K562 (cell line): ENCODE measurements around the gene KCNMB3. TPM values are rescaled to one million over a fixed set of nuclear protein-coding genes. Genes with fewer than 3 reads are reported as not detected.

ENCODE experiments used
- ATF7 ChIP-seq: fragments of 450-650 bp; IDR thresholded peaks from 2 replicates; pipeline ENCODE4 v1.7.1; 2014; ENCODE audit warnings: mild to moderate bottlenecking, moderate library complexity
- BRD4 ChIP-seq: fragments of 200-600 bp; sonication (generic); IDR thresholded peaks from 2 replicates; pipeline ENCODE4 v1.6.1; 2017; ENCODE audit warnings: inconsistent platforms
- CCNT2 ChIP-seq: IDR thresholded peaks from 2 replicates; pipeline ENCODE4 v1.6.1; 2011; ENCODE audit warnings: borderline replicate concordance, low read depth, mild to moderate bottlenecking, moderate library complexity, mixed read lengths, low read length; ENCODE audit not compliant: insufficient read length; ENCODE audit errors: extremely low read depth
- CHD1 ChIP-seq: fragments of 200-600 bp; sonication (generic); IDR thresholded peaks from one replicate; pipeline ENCODE4 v1.6.1; 2012; ENCODE audit warnings: mild to moderate bottlenecking, moderate library complexity, low read length, inconsistent platforms
- EP400 ChIP-seq: fragments of 450-650 bp; IDR thresholded peaks from 2 replicates; pipeline ENCODE4 v1.6.1; 2017; ENCODE audit warnings: antibody characterized with exemption, mild to moderate bottlenecking, moderate library complexity
- GABPB1 ChIP-seq: sonication (generic); formaldehyde crosslinking; IDR thresholded peaks from 2 replicates; pipeline ENCODE4 v1.8.0; 2022; ENCODE audit warnings: mild to moderate bottlenecking, missing genetic modification reagents
- GATAD2B ChIP-seq: fragments of 450-650 bp; IDR thresholded peaks from 2 replicates; pipeline ENCODE4 v1.6.1; 2017; ENCODE audit warnings: mild to moderate bottlenecking, borderline replicate concordance
- HDAC3 ChIP-seq: fragments of 450-650 bp; IDR thresholded peaks from 2 replicates; pipeline ENCODE4 v1.6.1; 2018; ENCODE audit warnings: borderline replicate concordance, mild to moderate bottlenecking, moderate library complexity; ENCODE audit not compliant: partially characterized antibody
- HMG20A ChIP-seq: fragments of 450-650 bp; formaldehyde crosslinking; conservative IDR thresholded peaks from 2 replicates; pipeline ENCODE4 v1.4.0; 2020; ENCODE audit warnings: mild to moderate bottlenecking, mixed read lengths
- NCOR1 ChIP-seq: fragments of 450-650 bp; IDR thresholded peaks from 2 replicates; pipeline ENCODE4 v1.6.1; 2016; ENCODE audit warnings: mild to moderate bottlenecking, moderate library complexity
- NRF1 ChIP-seq, 2 experiments: fragments of 450-650 bp; IDR thresholded peaks in 1 of 2; conservative IDR thresholded peaks in 1 of 2; 2 replicates each; pipeline ENCODE4 v1.6.1; 2014; ENCODE audit warnings: mild to moderate bottlenecking in 2 of 2
- PTRF ChIP-seq: fragments of 450-650 bp; IDR thresholded peaks from 2 replicates; pipeline ENCODE4 v1.6.1; 2016; ENCODE audit warnings: mild to moderate bottlenecking, missing genetic modification characterization, missing compliant biosample characterization
- SPI1 ChIP-seq: IDR thresholded peaks from 2 replicates; pipeline ENCODE4 v1.6.1; 2011; ENCODE audit warnings: low read depth, low read length, control low read depth, borderline replicate concordance
- ZBED1 ChIP-seq: IDR thresholded peaks from 2 replicates; pipeline ENCODE4 v1.6.1; 2014
- ZNF12 ChIP-seq: sonication (generic); formaldehyde crosslinking; IDR thresholded peaks from 2 replicates; pipeline ENCODE4 v1.4.0; 2020; ENCODE audit warnings: mild to moderate bottlenecking, missing genetic modification reagents
- ZNF239 ChIP-seq: fragments of 250-450 bp; sonication (Bioruptor Pico); IDR thresholded peaks from 2 replicates; pipeline ENCODE4 v1.4.0; 2020; ENCODE audit warnings: mild to moderate bottlenecking
- ZNF445 ChIP-seq: fragments of 250-450 bp; sonication (Bioruptor Pico); IDR thresholded peaks from 2 replicates; pipeline ENCODE4 v1.4.0; 2020; ENCODE audit warnings: low read depth, mild to moderate bottlenecking, moderate library complexity
- ZNF644 ChIP-seq: fragments of 200-800 bp; sonication (Bioruptor generic); IDR thresholded peaks from 2 replicates; pipeline ENCODE4 v1.6.1; 2016; ENCODE audit warnings: low read depth, missing genetic modification characterization, missing compliant biosample characterization
- polyA plus RNA-seq, 8 experiments: library from polyadenylated mRNA; depleted of rRNA in 4 of 8; stranded (reverse) in 5 of 8; unstranded in 3 of 8; fragments of >200 nt; fragmentation: Nextera tagmentation in 2 of 8; fragmentation: Illumina TruSeq in 1 of 8; extraction: Ambion mirVana in 2 of 8; extraction: Trizol in 1 of 8; gene quantifications; 2 replicates each; pipeline versions ENCODE4 v1.2.1 to v1.2.3, GENCODE V29; 2011 to 2014; ENCODE audit warnings: inconsistent platforms in 1 of 8, missing spikeins in 1 of 8
- total RNA-seq, 7 experiments: library from RNA; depleted of rRNA in 6 of 7; stranded (reverse); fragments of >200 nt in 6 of 7; fragmentation: Illumina TruSeq in 2 of 7; extraction: Trizol in 2 of 7; gene quantifications; 2 replicates each; pipeline versions ENCODE4 v1.2.1 to v1.2.3, GENCODE V29; 2011 to 2021; ENCODE audit warnings: low replicate concordance in 1 of 7
- TF ChIP-seq, protein P1 (sequence below): fragments of 250-450 bp; sonication (Bioruptor Pico); IDR thresholded peaks from 2 replicates; pipeline ENCODE4 v1.6.1; 2021; ENCODE audit warnings: mild to moderate bottlenecking
- TF ChIP-seq, protein P2 (sequence below): fragments of 250-450 bp; sonication (Bioruptor Pico); IDR thresholded peaks from 2 replicates; pipeline ENCODE4 v1.4.0; 2020; ENCODE audit warnings: borderline replicate concordance
- TF ChIP-seq, protein P3 (sequence below), 2 experiments: fragments of 450-650 bp; IDR thresholded peaks; 2 replicates each; pipeline ENCODE4 v1.6.1; 2016
- TF ChIP-seq, protein P4 (sequence below), 3 experiments: fragments of 200-800 bp in 1 of 3; sonication (Bioruptor generic) in 1 of 3; sonication (generic) in 1 of 3; formaldehyde crosslinking in 1 of 3; IDR thresholded peaks; 2 replicates each; pipeline versions ENCODE4 v1.6.1 to v1.8.0; 2016 to 2022; ENCODE audit warnings: mild to moderate bottlenecking in 2 of 3, missing compliant biosample characterization in 2 of 3, missing genetic modification characterization in 2 of 3, missing genetic modification reagents in 1 of 3

The KCNMB3 gene
- total and polyA plus RNA-seq, 9 of the 15 experiments (the other 6 are each of a cell fraction or from before 2014, with no cell fraction given), result 7.0 to 21.1 (median 14.3) TPM

DNA sequence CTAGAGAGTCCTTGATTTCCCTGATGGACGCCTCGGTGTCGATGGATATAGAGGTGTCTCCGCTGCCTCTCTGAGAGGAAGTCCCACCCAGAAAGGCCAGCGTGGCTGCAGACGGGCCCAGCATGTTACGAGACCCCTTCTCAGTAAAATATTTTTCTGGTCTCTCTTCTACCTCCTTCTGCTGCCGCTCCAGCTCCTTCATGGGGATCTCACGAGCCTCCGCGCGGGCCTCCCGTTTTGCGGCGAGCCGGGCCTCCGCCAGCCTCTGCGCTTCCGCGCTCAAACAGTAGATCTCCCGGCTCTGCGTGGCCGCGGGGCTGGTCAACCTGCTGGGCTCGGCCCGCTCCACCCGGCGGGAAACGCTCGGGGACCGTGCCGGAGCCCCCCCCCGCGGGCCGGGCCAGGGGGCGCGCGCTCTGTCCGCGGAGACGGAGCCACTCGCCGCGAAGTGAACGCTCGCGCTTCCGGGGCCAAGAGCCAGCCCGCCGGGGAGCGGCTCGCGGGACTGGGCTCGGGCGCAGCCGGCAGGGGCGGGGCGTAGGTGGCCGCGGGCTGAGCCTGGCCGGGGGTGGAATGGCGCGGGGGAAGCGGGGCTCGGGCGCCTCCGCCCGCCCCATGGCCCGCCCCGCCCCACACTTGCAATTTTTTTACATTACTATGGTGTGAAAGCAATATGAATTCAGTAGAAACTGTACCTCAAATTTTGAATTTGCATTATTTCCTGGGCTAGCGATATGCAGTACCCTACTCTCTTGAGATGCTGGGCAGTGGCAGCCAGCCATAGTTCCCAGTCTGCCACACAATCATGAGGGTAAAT lies 10.2 kb upstream of the KCNMB3 start (continued):
- TF ChIP-seq ZNF644 (tag) (no peak), ATF7 (peak; percentile 54; the same call in 1 of the 2 replicates), HDAC3 (no peak), GATAD2B (peak; percentile 83; the same call in 1 of the 2 replicates), ZBED1 (0 out of 2 replicates have a peak, but pooled peaks have one; percentile 57), HMG20A (CRISPR knock-in tag) (no peak), PTRF (tag) (no peak), ZNF12 (peak; percentile 67), BRD4 (peak; percentile 50; the same call in 1 of the 2 replicates), GABPB1 (CRISPR knock-in tag) (peak; percentile 66; the same call in 1 of the 2 replicates), NRF1 (conservative IDR thresholded peaks at IDR 0.05 in 1 of 2, IDR thresholded peaks at IDR 0.05 in 1 of 2) (peak in 1 of 2 experiments; percentile 27; a peak in 2 of 4 replicates), SPI1 (peak; percentile 81), NCOR1 (peak; percentile 20; the same call in 1 of the 2 replicates), CCNT2 (peak; percentile 59), EP400 (peak; percentile 50; the same call in 1 of the 2 replicates), ZNF239 (peak; percentile 15; the same call in 1 of the 2 replicates), CHD1 (no peak), ZNF445 (0 out of 2 replicates have a peak, but pooled peaks have one; percentile 10)
- TF ChIP-seq, protein P1, sequence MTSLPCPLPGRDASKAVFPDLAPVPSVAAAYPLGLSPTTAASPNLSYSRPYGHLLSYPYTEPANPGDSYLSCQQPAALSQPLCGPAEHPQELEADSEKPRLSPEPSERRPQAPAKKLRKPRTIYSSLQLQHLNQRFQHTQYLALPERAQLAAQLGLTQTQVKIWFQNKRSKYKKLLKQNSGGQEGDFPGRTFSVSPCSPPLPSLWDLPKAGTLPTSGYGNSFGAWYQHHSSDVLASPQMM (CRISPR knock-in tag), result no peak
- TF ChIP-seq, protein P2, sequence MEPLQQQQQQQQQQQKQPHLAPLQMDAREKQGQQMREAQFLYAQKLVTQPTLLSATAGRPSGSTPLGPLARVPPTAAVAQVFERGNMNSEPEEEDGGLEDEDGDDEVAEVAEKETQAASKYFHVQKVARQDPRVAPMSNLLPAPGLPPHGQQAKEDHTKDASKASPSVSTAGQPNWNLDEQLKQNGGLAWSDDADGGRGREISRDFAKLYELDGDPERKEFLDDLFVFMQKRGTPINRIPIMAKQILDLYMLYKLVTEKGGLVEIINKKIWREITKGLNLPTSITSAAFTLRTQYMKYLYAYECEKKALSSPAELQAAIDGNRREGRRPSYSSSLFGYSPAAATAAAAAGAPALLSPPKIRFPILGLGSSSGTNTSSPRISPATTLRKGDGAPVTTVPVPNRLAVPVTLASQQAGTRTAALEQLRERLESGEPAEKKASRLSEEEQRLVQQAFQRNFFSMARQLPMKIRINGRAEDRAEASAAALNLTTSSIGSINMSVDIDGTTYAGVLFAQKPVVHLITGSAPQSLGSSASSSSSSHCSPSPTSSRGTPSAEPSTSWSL (CRISPR knock-in tag), result peak; percentile 79; the same call in 1 of the 2 replicates
- TF ChIP-seq, protein P3, sequence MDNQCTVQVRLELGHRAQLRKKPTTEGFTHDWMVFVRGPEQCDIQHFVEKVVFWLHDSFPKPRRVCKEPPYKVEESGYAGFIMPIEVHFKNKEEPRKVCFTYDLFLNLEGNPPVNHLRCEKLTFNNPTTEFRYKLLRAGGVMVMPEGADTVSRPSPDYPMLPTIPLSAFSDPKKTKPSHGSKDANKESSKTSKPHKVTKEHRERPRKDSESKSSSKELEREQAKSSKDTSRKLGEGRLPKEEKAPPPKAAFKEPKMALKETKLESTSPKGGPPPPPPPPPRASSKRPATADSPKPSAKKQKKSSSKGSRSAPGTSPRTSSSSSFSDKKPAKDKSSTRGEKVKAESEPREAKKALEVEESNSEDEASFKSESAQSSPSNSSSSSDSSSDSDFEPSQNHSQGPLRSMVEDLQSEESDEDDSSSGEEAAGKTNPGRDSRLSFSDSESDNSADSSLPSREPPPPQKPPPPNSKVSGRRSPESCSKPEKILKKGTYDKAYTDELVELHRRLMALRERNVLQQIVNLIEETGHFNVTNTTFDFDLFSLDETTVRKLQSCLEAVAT (IDR thresholded peaks at IDR 0.05), result peak in 1 of 2 experiments; percentile 22; a peak in 1 of 4 replicates
- TF ChIP-seq, protein P4, sequence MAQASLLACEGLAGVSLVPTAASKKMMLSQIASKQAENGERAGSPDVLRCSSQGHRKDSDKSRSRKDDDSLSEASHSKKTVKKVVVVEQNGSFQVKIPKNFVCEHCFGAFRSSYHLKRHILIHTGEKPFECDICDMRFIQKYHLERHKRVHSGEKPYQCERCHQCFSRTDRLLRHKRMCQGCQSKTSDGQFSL (CRISPR knock-in tag; IDR thresholded peaks at IDR 0.05), result peak; percentile 96
- TF ChIP-seq, protein P4 (tag; IDR thresholded peaks at IDR 0.05), result peak in 1 of 2 experiments; percentile 86; a peak in 2 of 4 replicates
